K562 (cell line): ENCODE results near the gene YPEL4. TPM values are rescaled to one million over a fixed set of nuclear protein-coding genes. Genes with fewer than 3 reads are reported as not detected.
A peak's percentile ranks its signal among the peaks of the same experiment; 100 is the strongest.

Source experiments
- ATAC-seq: fragments of 200-7000 bp; cut with Tn5 transposase; 3 replicates; pipeline ENCODE4 v1.9.1; 2020; ENCODE audit warnings: moderate library complexity
- BruUV-seq: library from RNA; stranded (reverse); fragments of 400-500 nt; replicated peaks from 2 replicates; lab custom pipeline; 2021; lab: Mats Ljungman, UMichigan
- CTCF ChIA-PET: fragments of 300-600 bp; formaldehyde crosslinking; extraction: SDS; loops from one replicate; lab custom pipeline; 2021; ENCODE audit warnings: low intra/inter-chr PET ratio; lab: Yijun Ruan, JAX
- POLR2A ChIA-PET: fragments of 300-600, 350-650 bp; sonication (Branson Sonifier 250); formaldehyde crosslinking; extraction: SDS; loops from one replicate; lab custom pipeline; 2021; ENCODE audit warnings: antibody characterized with exemption, inconsistent platforms; lab: Yijun Ruan, JAX
- DNase-seq, 4 experiments: peaks; one replicate each; pipeline versions ENCODE4 v3.0.0 to v3.0.0-alpha.2; 2011 to 2018; ENCODE audit warnings: low spot score in 3 of 4, mixed read lengths in 3 of 4; ENCODE audit errors: extremely low read depth in 1 of 4
- FAIRE-seq: peaks from 2 replicates; lab custom pipeline; 2011; peaks lifted over from hg19 to GRCh38; lab: Jason Lieb, UNC
- H2AFZ ChIP-seq: 2 replicates; pipeline ENCODE4 v1.6.0; 2011; ENCODE audit warnings: low read depth, low read length, control low read depth, inconsistent platforms
- H3K27ac ChIP-seq: fragments of 200-600 bp; 3 replicates; pipeline ENCODE4 v1.8.0; 2011; ENCODE audit warnings: low read depth, mild to moderate bottlenecking, control low read depth, inconsistent platforms, low read length, moderate library complexity, mixed read lengths; ENCODE audit errors: extremely low read depth
- H3K27me3 ChIP-seq, 2 experiments: fragments of 300-600 bp in 1 of 2; 2 replicates in 1 of 2; 3 replicates in 1 of 2; pipeline versions ENCODE4 v1.6.0 to v1.8.0; 2011; ENCODE audit warnings: inconsistent platforms in 2 of 2, low read length in 2 of 2, mild to moderate bottlenecking in 1 of 2, mixed read lengths in 1 of 2, moderate library complexity in 1 of 2; ENCODE audit not compliant: control insufficient read depth in 2 of 2, insufficient read depth in 2 of 2
- H3K36me3 ChIP-seq: fragments of 300-600 bp; 3 replicates; pipeline ENCODE4 v1.8.0; 2011; ENCODE audit warnings: mild to moderate bottlenecking, low read length, inconsistent platforms; ENCODE audit not compliant: control insufficient read depth, insufficient read depth
- H3K4me1 ChIP-seq, 2 experiments: fragments of 200-600 bp in 1 of 2; replicated peaks in 1 of 2; 2 replicates in 1 of 2; 3 replicates in 1 of 2; pipeline versions ENCODE4 v1.5.1 to v1.8.0; 2011; ENCODE audit warnings: inconsistent platforms in 2 of 2, low read length in 2 of 2, mild to moderate bottlenecking in 1 of 2, mixed read lengths in 1 of 2, moderate library complexity in 1 of 2; ENCODE audit not compliant: control insufficient read depth in 2 of 2, insufficient read depth in 2 of 2
- H3K4me2 ChIP-seq: 2 replicates; pipeline ENCODE4 v1.6.1; 2011; ENCODE audit warnings: low read length, control low read depth, inconsistent platforms, mixed read lengths; ENCODE audit not compliant: insufficient read depth
- H3K4me3 ChIP-seq: fragments of 200-600 bp; sonication (generic), shearing (Covaris generic); 2 replicates; pipeline ENCODE4 v1.5.1; 2016; ENCODE audit warnings: control low read depth, inconsistent platforms
- H3K79me2 ChIP-seq: fragments of 200-600 bp; 3 replicates; pipeline ENCODE4 v1.8.0; 2011; ENCODE audit warnings: low read length, inconsistent platforms; ENCODE audit not compliant: control insufficient read depth, insufficient read depth
- H3K9ac ChIP-seq, 2 experiments: 2 replicates each; pipeline versions ENCODE4 v1.6.0 to v1.6.1; 2011; ENCODE audit warnings: low read depth in 2 of 2, low read length in 2 of 2, control low read depth in 1 of 2, inconsistent platforms in 1 of 2, mild to moderate bottlenecking in 1 of 2, mixed read lengths in 1 of 2; ENCODE audit not compliant: insufficient read depth in 1 of 2
- H3K9me1 ChIP-seq: one replicate; pipeline ENCODE4 v1.6.0; 2011; ENCODE audit warnings: inconsistent platforms, mild to moderate bottlenecking, low read length, moderate library complexity; ENCODE audit not compliant: control insufficient read depth, insufficient read depth
- H3K9me3 ChIP-seq: replicated peaks from 2 replicates; pipeline ENCODE4 v1.5.1; 2011; ENCODE audit warnings: low read depth, low read length, inconsistent platforms; ENCODE audit not compliant: control insufficient read depth, insufficient read depth
- H4K20me1 ChIP-seq: replicated peaks from 2 replicates; pipeline ENCODE4 v1.6.1; 2011; ENCODE audit warnings: low read length, inconsistent platforms, mixed read lengths; ENCODE audit not compliant: control insufficient read depth, insufficient read depth
- CAMTA2 ChIP-seq: fragments of 250-450 bp; sonication (Bioruptor Pico); conservative IDR thresholded peaks from 2 replicates; pipeline ENCODE4 v1.5.1; 2022
- CEBPG ChIP-seq, 3 experiments: fragments of 200-800 bp in 1 of 3; sonication (Bioruptor generic) in 1 of 3; sonication (generic) in 1 of 3; formaldehyde crosslinking in 1 of 3; IDR thresholded peaks in 2 of 3; conservative IDR thresholded peaks in 1 of 3; 2 replicates each; pipeline versions ENCODE4 v1.6.1 to v1.8.0; 2016 to 2022; ENCODE audit warnings: missing compliant biosample characterization in 2 of 3, missing genetic modification characterization in 2 of 3, mild to moderate bottlenecking in 1 of 3, missing genetic modification reagents in 1 of 3
- EGR1 ChIP-seq: fragments of 450-650 bp; conservative IDR thresholded peaks from 2 replicates; pipeline ENCODE4 v1.6.1; 2017; ENCODE audit warnings: mild to moderate bottlenecking
- FOXA1 ChIP-seq: fragments of 450-650 bp; IDR thresholded peaks from 2 replicates; pipeline ENCODE4 v1.6.1; 2016; ENCODE audit warnings: mild to moderate bottlenecking, borderline replicate concordance
- HDAC8 ChIP-seq: fragments of 450-650 bp; IDR thresholded peaks from 2 replicates; pipeline ENCODE4 v1.6.1; 2016; ENCODE audit warnings: mild to moderate bottlenecking, missing genetic modification characterization, moderate library complexity, missing compliant biosample characterization
- KDM1A ChIP-seq, 2 experiments: fragments of 450-650 bp; IDR thresholded peaks; 2 replicates each; pipeline ENCODE4 v1.6.1; 2016; ENCODE audit warnings: mild to moderate bottlenecking in 2 of 2
- TFE3 ChIP-seq: fragments of 450-650 bp; formaldehyde crosslinking; IDR thresholded peaks from 2 replicates; pipeline ENCODE4 v1.4.0; 2020; ENCODE audit warnings: mild to moderate bottlenecking, mixed read lengths
- VEZF1 ChIP-seq: fragments of 200-800 bp; sonication (Bioruptor generic); IDR thresholded peaks from 2 replicates; pipeline ENCODE4 v1.6.1; 2017; ENCODE audit warnings: missing genetic modification characterization, missing compliant biosample characterization
- ZNF263 ChIP-seq: sonication (generic); formaldehyde crosslinking; IDR thresholded peaks from 2 replicates; pipeline ENCODE4 v1.8.0; 2022; ENCODE audit warnings: mild to moderate bottlenecking, missing genetic modification reagents, borderline replicate concordance
- ZNF668 ChIP-seq: fragments of 250-450 bp; sonication (Bioruptor Pico); IDR thresholded peaks from 2 replicates; pipeline ENCODE4 v1.8.0; 2022; ENCODE audit warnings: mild to moderate bottlenecking, inconsistent platforms
- WGBS: fragments of 100-300 bp; shearing (Covaris generic); methylation state at CpG from one replicate; pipeline ENCODE4 v1.1.6; 2016; ENCODE audit warnings: low coverage, mixed read lengths; ENCODE audit not compliant: insufficient coverage; ENCODE audit errors: missing lambda C conversion rate; 5-methylcytosine and 5-hydroxymethylcytosine counted together
- in situ Hi-C: fragments of 300-500 bp; cut with MboI; formaldehyde crosslinking; loops from 4 replicates; pipeline ENCODE4 v1.15.0; 2018; ENCODE audit warnings: inconsistent platforms, mixed read lengths
- intact Hi-C: fragments of 100-400 bp; cut with micrococcal nuclease; formaldehyde crosslinking; loops from 2 replicates; pipeline ENCODE4 v1.14.2; 2022
- polyA plus RNA-seq, 8 experiments: library from polyadenylated mRNA; depleted of rRNA in 4 of 8; stranded (reverse) in 5 of 8; unstranded in 3 of 8; fragments of >200 nt; fragmentation: Nextera tagmentation in 2 of 8; fragmentation: Illumina TruSeq in 1 of 8; extraction: Ambion mirVana in 2 of 8; extraction: Trizol in 1 of 8; gene quantifications; 2 replicates each; pipeline versions ENCODE4 v1.2.1 to v1.2.3, GENCODE V29; 2011 to 2014; ENCODE audit warnings: inconsistent platforms in 1 of 8, missing spikeins in 1 of 8
- total RNA-seq, 7 experiments: library from RNA; depleted of rRNA in 6 of 7; stranded (reverse); fragments of >200 nt in 6 of 7; fragmentation: Illumina TruSeq in 2 of 7; extraction: Trizol in 2 of 7; gene quantifications; 2 replicates each; pipeline versions ENCODE4 v1.2.1 to v1.2.3, GENCODE V29; 2011 to 2021; ENCODE audit warnings: low replicate concordance in 1 of 7
- TF ChIP-seq, protein P1 (sequence below): fragments of 200-800 bp; sonication (Bioruptor generic); IDR thresholded peaks from 2 replicates; pipeline ENCODE4 v1.6.1; 2016; ENCODE audit warnings: missing genetic modification characterization, missing compliant biosample characterization

The YPEL4 gene
- total and polyA plus RNA-seq, 9 of the 15 experiments (the other 6 are each of a cell fraction or from before 2014, with no cell fraction given): 0.07 to 1.4 (median 0.40) TPM; not detected in 2

GRCh38 chr11:57597916-57598830 is 51.5 kb downstream of the YPEL4 start:
- Histone ChIP-seq H3K9ac (0 out of 4 replicates have a peak overlapping the region, but pooled peaks of 1 of the 2 experiments have one; percentile 52), H3K9me3 (no peaks in the 10 kb centered on the region), H3K4me2 (no peak overlapping the region), H3K27me3 (peaks cover 40 to 44% of the 10 kb centered on the region in 2 experiments; a peak in 4 of 5 replicates), H3K79me2 (no peaks in the 10 kb centered on the region), H3K27ac (no peak overlapping the region), H3K36me3 (no peaks in the 10 kb centered on the region), H2AFZ (peak overlapping the region; percentile 59; the same call in 1 of the 2 replicates), H3K4me3 (no peak overlapping the region), H3K4me1 (peaks cover 0 to 6% of the 10 kb centered on the region in 2 experiments; a peak in 2 of 5 replicates), H3K9me1 (no peaks in the 10 kb centered on the region), H4K20me1 (no peaks in the 10 kb centered on the region)
- DNase-seq (peak; percentile 9 to 77 (median 53)), FAIRE-seq (no peak), ATAC-seq (peak; percentile 54)
- WGBS: 7% methylated on average over 26 of the region's 33 CpGs
- ChIA-PET CTCF (no interaction called here), POLR2A (interaction anchor here (0.7 to 1.0 kb wide), 4 partner anchors 14 to 51 kb away, joined by 3 to 4 read pairs (median 3); no protein-coding TSS in a partner anchor)
- in situ Hi-C loops (no loop called here), intact Hi-C loops (no loop called here)
- no TSS peak for BruUV-seq
- TF ChIP-seq ZNF263 (CRISPR knock-in tag) (peak; percentile 52; the same call in 1 of the 2 replicates), FOXA1 (no peak), ZNF668 (CRISPR knock-in tag) (no peak), CAMTA2 (CRISPR knock-in tag) (no peak), HDAC8 (no peak), EGR1 (0 out of 2 replicates have a peak, but pooled peaks have one; percentile 12), KDM1A (IDR thresholded peaks at IDR 0.05) (0 out of 4 replicates have a peak, but pooled peaks of 1 of the 2 experiments have one; percentile 11), TFE3 (CRISPR knock-in tag) (no peak), CEBPG (CRISPR knock-in tag; IDR thresholded peaks at IDR 0.05) (no peak), CEBPG (tag; conservative IDR thresholded peaks at IDR 0.05 in 1 of 2, IDR thresholded peaks at IDR 0.05 in 1 of 2) (no peak), VEZF1 (CRISPR knock-in tag) (0 out of 2 replicates have a peak, but pooled peaks have one; percentile 18)
- TF ChIP-seq, protein P1, sequence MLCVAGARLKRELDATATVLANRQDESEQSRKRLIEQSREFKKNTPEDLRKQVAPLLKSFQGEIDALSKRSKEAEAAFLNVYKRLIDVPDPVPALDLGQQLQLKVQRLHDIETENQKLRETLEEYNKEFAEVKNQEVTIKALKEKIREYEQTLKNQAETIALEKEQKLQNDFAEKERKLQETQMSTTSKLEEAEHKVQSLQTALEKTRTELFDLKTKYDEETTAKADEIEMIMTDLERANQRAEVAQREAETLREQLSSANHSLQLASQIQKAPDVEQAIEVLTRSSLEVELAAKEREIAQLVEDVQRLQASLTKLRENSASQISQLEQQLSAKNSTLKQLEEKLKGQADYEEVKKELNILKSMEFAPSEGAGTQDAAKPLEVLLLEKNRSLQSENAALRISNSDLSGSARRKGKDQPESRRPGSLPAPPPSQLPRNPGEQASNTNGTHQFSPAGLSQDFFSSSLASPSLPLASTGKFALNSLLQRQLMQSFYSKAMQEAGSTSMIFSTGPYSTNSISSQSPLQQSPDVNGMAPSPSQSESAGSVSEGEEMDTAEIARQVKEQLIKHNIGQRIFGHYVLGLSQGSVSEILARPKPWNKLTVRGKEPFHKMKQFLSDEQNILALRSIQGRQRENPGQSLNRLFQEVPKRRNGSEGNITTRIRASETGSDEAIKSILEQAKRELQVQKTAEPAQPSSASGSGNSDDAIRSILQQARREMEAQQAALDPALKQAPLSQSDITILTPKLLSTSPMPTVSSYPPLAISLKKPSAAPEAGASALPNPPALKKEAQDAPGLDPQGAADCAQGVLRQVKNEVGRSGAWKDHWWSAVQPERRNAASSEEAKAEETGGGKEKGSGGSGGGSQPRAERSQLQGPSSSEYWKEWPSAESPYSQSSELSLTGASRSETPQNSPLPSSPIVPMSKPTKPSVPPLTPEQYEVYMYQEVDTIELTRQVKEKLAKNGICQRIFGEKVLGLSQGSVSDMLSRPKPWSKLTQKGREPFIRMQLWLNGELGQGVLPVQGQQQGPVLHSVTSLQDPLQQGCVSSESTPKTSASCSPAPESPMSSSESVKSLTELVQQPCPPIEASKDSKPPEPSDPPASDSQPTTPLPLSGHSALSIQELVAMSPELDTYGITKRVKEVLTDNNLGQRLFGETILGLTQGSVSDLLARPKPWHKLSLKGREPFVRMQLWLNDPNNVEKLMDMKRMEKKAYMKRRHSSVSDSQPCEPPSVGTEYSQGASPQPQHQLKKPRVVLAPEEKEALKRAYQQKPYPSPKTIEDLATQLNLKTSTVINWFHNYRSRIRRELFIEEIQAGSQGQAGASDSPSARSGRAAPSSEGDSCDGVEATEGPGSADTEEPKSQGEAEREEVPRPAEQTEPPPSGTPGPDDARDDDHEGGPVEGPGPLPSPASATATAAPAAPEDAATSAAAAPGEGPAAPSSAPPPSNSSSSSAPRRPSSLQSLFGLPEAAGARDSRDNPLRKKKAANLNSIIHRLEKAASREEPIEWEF (CRISPR knock-in tag): no peak
